Measurements from ENCODE around the gene NKX6-2.
"Not testable (repeated sequence)": the region's sequence is repeated elsewhere in the genome, so short reads cannot be mapped to it uniquely, and the experiment has no call there.

Gene NKX6-2

GRCh38 chr10:132785723-132786475 is at the start of gene NKX6-2:
TSS of gene NKX6-2 (minus strand) at chr10:132786147. CDS start at chr10:132785948, 199 bp downstream.
- DNase-seq (ENCODE audit: low read depth) = no peak

DNA sequence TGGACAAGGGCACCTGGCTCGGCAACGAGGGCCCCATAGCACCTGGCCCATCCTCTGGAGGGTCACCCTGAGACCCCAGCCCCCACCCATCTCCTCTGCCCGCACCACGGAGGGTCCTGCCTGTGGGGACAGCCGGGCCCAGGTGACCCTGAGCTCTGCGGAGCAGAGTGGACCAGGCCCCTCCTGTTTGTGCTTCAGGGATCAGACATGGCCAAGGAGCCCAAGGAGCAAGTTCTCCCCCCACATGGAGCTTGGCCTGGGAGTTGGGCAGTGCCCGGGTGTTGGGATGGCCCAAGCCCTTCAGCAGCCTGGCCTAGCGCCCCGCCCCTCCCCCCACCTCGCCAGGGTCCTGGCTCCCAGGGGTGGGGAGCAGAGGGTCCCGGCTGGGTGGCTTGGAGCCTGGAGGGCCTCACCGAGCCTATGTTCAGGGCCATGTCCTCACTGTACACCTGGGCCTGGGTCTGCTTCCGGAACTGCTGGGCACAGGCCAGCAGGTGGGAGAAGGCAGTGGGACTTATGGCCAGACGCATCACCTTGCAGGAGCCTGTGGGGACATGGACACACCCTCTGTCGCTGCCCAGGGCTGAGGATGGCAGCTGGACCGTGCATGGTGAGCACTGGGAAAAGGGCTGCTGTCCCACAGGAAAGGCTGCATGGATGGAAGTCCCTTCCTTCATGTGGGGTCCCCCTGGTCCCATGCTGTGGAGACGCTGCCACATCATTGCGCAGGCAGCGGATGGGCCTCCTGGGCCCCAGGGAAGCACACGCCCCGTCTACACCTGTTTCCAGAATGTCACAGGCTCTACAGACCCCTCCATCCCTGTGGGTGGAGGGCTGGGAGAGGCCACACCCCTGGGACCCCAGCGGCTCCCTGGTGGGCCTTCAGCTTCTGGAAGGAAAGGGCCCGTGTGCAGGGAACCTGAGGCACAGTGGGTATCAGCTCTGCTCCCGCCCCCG is 49.2 kb upstream of the NKX6-2 start:
- DNase-seq (ENCODE audit: low read depth) = no peak

- DNase-seq (ENCODE audit: low read depth) = no peak
These were observed 48.4 kb upstream of the NKX6-2 start for GRCh38 chr10:132834311-132834761.

GRCh38 chr10:132833421-132834111 is 47.6 kb upstream of the NKX6-2 start:
- DNase-seq (ENCODE audit: low read depth) = no peak

DNA sequence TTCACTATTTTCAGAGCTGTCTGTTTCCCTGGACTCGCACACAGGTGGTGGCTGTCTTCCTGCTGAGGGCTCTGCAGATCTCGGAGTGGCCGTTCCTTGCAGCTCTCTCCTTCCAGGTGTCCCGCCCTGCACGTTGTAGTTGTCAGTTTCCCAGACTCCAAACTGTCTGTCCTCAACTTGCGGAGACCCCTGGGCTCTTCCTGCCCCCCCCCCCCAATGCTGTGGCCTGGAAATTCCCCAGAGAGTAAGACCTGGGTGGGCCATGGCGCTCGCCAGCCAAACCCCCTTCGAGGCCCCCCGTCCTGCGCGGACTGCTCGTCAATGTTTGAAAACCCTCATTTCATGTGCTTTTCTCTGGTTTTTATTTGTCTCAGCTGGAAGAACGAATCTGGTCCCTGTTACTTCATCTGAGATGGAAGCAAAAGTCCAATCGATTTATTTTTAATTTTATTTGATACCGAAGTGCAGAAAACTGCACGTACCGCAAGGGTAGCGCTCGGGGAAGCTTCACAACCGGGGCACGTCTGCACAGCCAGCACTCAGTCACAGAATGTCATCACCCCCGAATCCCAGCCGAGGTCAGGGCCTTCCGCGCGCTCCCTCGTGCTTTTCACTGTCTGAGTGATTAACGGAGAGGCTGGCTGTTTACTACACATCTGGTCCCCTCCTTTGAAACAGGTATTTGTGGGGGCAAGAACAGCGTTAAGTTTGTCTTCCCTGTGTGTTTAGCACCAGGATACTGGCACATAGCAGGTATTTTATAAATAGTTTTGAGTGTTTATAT is 46.4 kb upstream of the NKX6-2 start:
- no peak for DNase-seq (ENCODE audit: low read depth)

- no peak for DNase-seq (ENCODE audit: low read depth)
These were observed 43.5 kb upstream of the NKX6-2 start for GRCh38 chr10:132829403-132829802.

DNA sequence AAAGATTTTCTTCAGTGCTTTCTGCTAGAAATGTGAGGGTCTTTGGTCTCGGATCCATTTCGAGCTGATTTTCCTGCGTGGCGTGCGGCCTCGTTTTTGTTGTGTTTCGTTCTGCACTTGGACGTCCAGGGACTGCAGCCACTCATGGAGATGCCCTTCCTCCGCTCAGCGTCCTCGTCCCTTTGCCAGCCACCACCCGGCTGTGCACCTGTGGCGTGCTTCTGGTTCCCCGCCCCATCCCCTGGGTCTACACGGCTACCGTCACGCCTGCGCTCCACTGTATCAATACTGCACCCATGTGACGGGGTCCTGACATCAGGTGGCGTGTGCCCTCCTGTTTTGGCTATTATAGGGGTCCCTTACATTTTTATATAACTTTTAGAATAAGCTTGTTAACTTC is 42.7 kb upstream of the NKX6-2 start:
- no peak for DNase-seq (ENCODE audit: low read depth)

DNA sequence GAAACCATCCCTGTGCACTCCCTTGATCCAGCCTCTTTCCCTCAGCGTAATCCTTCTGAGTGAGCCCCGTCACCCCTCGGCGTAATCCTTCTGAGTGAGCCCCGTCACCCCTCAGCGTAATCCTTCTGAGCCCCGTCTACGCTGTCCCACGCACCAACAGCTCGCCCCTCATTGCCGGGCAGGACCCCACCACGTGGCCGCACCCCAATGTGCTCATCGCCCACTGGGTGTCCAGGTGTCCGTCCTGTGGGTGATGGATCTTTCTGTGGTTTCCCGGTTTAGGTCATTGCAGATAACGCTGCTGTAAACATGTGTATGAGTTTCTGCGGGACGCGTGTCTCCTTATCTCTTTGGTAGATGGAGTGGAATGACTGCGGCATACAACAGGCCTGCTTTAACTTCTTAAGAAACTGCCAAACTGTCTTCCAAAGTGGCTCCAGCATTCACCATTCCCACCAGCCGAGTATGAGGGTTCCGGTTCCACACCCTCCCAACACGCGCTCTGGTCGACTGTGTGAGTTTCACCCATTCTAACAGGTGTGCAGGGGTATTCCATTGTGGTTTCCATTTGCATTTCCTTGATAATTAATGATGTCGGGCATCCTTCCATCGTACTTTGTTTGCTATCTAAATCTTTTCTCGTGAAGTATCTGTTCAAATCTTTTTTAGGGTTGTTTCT is 42.1 kb upstream of the NKX6-2 start:
- no peak for DNase-seq (ENCODE audit: low read depth)

DNA sequence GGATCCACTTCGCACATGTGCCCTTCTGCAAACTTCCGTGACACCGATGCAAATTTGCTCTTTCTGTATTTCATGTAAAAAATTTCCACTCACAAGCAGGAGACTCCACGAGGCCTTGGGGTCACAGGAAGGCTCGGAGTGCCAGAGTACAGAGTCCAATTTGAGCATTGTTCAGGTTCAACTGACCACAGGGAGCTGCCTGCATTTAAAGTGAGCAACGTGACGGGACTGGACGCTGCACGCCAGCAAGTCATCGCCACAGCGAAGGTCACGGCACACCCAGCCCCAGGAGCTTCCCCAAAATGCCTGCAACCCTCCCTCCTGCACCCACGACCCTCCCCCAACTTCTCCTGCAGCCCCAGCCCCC is 41.5 kb upstream of the NKX6-2 start:
- no peak for DNase-seq (ENCODE audit: low read depth)

DNA sequence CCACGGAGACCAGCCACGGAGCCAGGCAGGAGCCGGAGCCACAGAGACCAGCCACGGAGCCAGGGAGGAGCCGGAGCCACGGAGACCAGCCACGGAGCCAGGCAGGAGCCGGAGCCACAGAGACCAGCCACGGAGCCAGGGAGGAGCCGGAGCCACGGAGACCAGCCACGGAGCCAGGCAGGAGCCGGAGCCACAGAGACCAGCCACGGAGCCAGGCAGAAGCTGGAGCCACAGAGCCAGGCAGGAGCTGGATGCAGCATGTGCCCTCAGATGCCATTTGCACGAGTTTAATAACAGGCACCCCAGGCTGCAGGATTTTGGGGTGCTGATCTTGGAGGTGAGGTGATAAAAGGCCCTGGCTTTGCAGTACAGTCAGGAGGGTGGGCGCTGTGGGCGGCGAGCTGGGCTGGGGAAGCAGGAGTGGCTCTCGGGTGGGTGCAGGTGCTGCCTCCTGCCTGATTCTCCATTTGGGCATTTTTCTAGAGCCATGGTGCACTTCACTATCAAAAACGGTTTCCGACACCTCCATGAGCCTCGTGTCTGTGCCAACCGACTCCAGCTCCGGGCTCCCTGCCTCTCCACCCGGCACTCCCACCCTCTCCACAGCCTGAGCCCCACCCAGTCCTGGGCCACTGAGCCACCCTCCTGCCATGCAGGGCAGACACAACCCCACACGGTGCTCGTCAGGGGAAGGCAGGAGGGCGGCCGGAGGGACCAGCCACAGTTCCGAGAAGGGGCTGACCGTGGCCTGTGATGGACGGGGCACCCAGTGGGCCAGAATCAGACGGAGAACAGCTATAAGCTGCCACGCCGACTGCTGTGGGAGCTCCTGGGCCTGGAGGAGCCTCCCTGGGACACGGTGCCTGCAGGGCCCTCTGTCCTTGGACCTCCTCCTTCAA is 40.8 kb upstream of the NKX6-2 start:
- no peak for DNase-seq (ENCODE audit: low read depth)

GRCh38 chr10:132825783-132826523 is 40.0 kb upstream of the NKX6-2 start:
- not testable (repeated sequence) for DNase-seq (ENCODE audit: low read depth)

GRCh38 chr10:132820056-132820455 is 34.1 kb upstream of the NKX6-2 start:
- no peak for DNase-seq (ENCODE audit: low read depth)

DNA sequence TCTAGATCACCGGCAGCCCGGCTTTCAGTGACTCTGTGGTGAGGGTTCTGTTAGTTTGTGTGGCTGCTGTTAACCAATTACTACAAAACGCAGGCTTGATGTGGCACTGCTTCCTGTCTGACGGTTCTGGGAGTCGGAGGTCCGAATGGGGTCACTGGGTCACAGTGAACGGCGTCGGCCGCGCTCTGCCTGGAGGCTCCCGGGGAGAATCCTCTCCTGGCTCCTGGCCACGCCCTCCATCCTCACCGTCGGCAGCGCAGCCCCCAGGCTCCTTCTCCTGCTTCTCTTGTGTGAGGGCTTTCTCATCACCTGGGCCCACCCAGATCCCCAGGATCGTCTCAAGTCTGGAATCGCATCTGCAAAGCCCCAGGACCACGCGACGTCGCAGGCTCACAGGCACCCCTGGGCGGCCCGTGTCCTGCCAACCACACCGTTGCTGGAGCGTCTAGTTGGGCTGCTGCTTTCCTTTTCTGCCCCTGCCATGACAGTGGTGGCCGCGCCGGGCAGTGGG is 31.8 kb upstream of the NKX6-2 start:
- DNase-seq (ENCODE audit: low read depth) = no peak

GRCh38 chr10:132816718-132817117 is 30.8 kb upstream of the NKX6-2 start:
- DNase-seq (ENCODE audit: low read depth) = no peak

DNA sequence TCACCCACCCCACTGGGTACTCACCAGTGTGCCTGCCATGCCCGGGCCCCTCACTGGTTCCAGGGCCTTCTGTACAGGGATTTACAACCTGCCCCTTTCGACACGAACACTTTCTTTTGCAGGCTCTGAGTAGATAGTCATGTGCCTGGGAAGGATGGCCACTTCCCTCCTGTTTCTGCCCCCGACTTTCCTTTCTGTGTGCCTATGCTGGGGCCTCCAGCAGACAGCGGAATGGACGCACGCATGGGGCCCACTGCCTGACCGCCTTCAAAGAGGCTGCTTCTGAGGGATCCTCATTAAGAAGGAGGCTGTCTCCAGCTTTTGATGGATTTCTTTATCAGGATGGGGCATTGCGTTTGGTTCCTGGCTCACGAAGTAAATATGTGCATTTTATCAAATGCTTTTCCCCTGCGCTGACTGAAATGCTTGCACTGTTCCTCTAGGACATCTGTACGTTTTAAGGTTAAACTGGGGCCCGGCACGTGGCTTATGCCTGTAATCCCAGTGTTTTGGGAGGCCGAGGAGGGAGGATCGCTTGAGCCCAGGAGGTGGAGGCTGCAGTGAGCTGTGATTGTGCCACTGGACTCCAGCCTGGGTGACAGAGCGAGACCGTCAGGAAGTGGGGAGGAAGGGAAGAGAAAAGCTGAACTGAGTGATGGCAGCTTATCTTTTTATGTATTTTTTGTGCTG is 29.4 kb upstream of the NKX6-2 start:
- DNase-seq (ENCODE audit: low read depth) = no peak

- DNase-seq (ENCODE audit: low read depth) = no peak
These were observed 28.5 kb upstream of the NKX6-2 start for GRCh38 chr10:132814469-132814856.

GRCh38 chr10:132813560-132814468 is 27.9 kb upstream of the NKX6-2 start:
- no peak for DNase-seq (ENCODE audit: low read depth)

All from stromal cell of bone marrow (primary cell).